GM12873 (cell line): ENCODE measurements around the gene ACACA.

Experiments
- CTCF ChIP-seq: IDR thresholded peaks from 2 replicates; pipeline ENCODE4 v1.5.1; 2012; ENCODE audit warnings: low read depth, mild to moderate bottlenecking, moderate library complexity, low read length, control low read depth; ENCODE audit not compliant: insufficient read depth; ENCODE audit errors: missing control alignments

ACACA gene

DNA sequence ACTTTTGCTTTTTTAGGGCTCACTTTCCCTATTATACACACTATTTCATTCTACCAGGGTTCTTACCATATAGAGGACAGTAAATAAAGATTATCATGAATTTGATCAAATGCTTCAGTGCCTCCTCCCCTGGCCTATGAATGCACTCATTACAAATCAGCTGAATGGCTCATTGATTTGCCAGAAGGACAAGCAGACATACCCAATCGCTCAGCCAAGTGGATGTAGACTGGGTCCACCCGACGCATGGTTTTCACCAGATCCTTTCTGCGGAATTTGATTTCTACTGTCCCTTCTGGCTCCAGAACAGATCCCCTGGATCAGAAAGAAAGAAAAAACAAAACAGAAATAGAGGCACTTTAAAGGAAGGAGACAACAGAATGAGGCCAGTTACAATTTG lies 295.3 kb downstream of the ACACA start:
- no peak for TF ChIP-seq CTCF

GRCh38 chr17:37110746-37111145 lies 295.9 kb downstream of the ACACA start:
- TF ChIP-seq CTCF: no peak

- no peak for TF ChIP-seq CTCF
Observed at GRCh38 chr17:37109731-37110710, 296.6 kb downstream of the ACACA start.

DNA sequence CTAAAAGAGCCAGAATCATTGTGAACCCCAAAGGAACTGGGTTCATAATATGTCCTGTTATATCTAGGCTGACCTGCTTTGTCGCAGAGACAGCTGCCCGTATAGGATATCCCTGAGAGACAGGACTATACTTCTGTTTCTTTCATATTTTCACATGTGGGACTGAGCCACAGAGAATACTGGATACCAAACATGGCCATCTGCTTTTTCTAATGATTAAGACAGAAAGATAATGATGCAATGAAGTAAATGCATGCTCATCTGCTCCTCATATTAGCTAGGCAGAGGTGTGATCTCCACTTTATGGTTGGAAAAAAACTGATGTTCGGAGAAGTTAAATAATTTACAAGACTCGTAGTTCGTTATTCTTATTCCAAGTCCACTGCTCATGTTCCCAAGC lies 297.5 kb downstream of the ACACA start:
- TF ChIP-seq CTCF: no peak

GRCh38 chr17:37107406-37108083 lies 299.1 kb downstream of the ACACA start:
- no peak for TF ChIP-seq CTCF

GRCh38 chr17:37106049-37106448 lies 300.6 kb downstream of the ACACA start:
- TF ChIP-seq CTCF: no peak

DNA sequence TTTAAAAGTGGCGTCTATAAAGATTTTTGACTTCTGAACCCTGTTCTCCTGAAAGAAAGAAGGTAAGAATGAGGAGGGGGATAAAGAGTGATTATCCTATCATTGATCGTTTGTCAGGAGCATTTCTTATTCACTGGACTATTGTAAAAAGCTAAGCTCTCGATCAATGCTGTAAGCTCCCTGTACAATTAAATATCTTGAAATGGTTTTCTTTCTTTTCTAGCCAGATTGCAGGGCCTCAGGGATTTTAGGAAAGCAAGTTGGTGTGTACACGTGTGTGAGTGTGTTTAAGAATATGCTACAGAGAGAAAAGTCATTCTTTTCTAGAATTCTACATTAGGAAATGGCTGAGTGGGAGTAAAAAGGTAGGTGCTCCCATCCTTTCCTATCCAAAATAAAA lies 303.4 kb downstream of the ACACA start:
- TF ChIP-seq CTCF: no peak
